GM19467 (cell line): ENCODE measurements around the gene INPP5B.
"Not testable (repeated sequence)": the region's sequence is repeated elsewhere in the genome, so short reads cannot be mapped to it uniquely, and the experiment has no call there.

Source experiments
- ATAC-seq: cut with Tn5 transposase; IDR thresholded peaks from one replicate; pipeline ENCODE4 v1.9.1; 2021; ENCODE audit warnings: mild to moderate bottlenecking, moderate library complexity; ENCODE audit not compliant: unreplicated experiment

The INPP5B gene

GRCh38 chr1:37946703-37947360, at the start of gene INPP5B:
Gene INPP5B (minus strand): TSS chr1:37947053. CDS start chr1:37946308, 745 bp downstream.
- ATAC-seq: peak; percentile 62

DNA sequence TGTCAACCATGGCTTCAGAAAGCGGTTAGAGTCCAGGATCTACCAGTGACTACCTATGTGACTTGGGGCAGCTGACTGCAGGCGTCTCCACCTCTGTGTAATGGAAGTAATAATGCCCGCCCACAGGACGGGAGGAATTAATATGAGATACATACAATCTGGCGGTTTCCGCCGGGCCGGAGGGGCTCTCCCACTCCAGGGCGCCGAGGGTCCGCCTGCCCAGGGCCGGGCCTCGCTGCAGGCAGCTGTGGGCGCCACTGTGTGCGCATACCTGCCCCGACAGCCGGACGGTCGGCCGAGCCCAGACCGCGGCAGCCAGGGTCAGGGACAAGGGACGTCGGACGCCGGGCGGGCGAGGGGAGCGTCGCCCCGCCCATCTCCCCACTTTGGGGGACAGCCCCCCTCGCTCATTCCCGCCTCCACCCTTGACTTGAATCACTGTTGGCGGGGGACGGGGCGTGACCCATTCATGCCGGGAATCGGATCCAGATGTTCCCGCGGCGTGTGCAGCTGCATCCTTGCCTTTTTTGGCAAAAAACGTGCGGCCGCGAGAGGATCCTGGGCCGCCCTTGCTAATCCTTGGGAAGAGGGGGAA, 49.0 kb upstream of the INPP5B start:
- ATAC-seq: no peak

DNA sequence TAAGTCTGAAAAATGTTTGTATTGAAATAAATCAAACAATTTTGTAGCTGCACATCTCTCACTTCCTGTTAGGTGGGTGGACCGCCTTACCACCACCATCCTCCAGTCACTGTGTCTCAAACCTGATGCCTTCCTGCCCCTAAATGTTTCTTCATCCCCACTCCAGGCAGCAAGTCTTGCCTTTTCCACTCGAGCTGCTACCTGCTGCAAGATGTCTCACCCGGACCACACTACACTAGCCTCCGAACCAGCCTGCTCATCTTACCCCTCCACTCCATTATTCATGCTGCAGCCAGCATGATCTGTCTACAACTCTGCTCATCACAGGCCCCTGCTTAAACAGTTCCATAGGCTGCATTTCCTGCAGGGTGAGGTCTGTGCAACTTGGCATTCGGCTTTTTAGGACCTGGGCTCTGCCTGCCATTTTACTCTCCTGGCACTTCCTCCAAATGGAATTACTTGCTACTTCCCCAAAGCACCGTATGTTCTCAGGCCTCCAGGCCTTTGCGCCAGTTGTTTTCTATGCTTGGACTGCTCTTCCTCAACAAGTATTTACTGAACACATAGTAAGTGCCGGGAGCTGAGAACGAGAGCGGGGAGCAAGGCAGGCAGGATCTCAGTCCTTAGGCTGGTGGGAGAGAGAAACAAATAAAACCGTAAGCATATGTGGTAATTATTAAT, 48.2 kb upstream of the INPP5B start:
- ATAC-seq: no peak

GRCh38 chr1:37989361-37989930, 42.6 kb upstream of the INPP5B start:
- peak; percentile 21 for ATAC-seq

DNA sequence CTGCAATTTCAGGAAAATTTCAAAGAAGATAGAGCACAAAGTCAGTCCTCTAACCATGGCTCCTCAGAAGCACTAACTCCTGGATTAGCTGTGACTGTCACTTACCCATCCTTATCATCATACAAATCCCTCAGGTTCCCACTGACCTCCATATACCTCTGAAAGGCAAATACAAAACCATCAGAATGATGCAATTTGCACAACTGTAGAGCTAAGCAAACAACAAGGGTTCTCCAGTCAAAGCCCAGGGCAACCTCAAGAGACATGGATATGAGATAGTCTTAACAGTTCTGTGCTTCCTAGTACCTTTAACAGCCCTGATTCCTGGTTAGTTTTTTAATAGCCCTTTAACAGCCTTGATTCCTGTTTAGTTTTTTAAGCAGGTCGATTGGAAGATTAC, 40.8 kb upstream of the INPP5B start:
- no peak for ATAC-seq

- ATAC-seq: no peak
These were observed 36.7 kb upstream of the INPP5B start for GRCh38 chr1:37983546-37983945.

GRCh38 chr1:37978541-37978940, 31.7 kb upstream of the INPP5B start:
- no peak for ATAC-seq

DNA sequence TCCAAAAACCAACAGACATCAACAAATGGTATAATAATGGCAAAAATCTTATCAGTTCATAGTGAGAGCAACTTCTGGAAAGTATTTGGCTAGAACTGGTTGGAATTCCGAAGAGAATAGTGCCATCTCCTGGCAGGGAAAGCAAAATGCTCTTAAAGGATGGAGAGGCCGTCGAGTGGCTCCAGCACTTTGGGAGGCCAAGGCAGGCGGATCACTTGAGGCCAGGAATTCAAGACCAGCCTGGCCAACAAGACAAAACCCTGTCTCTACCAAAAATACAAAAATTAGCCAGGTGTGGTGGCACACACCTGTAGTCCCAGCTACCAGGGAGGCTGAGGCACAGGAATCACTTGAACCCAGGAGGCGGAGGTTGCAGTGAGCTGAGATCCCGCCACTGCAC, 28.2 kb upstream of the INPP5B start:
- not testable (repeated sequence) for ATAC-seq

DNA sequence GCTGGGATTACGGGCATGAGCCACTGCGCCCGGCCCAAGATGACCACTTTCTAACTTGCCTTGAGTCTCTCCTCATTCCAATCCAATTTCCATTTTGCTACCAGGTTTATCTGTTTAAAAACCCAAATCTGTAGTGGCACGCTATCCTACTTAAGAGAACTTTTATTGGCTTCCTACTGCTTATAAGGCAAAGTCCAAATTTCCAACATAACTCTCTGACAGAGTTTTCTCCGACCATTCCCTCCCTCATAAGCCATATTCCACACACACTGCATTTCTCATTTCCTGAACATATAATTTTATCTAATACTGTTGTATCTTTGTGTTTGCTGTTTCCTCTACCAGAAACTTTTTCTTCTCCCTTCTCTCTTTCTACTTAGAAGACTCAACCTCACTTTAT, 27.7 kb upstream of the INPP5B start:
- no peak for ATAC-seq

DNA sequence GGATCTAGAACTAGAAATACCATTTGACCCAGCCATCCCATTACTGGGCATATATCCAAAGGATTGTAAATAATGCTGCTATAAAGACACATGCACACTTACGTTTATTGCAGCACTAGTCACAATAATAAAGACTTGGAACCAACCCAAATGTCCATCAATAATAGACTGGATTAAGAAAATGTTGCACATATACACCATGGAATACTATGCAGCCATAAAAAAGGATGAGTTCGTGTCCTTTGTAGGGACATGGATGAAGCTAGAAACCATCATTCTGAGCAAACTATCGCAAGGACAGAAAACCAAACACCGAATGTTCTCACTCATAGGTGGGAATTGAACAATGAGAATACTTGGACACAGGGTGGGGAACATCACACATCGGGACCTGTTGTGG, 26.8 kb upstream of the INPP5B start:
- not testable (repeated sequence) for ATAC-seq

DNA sequence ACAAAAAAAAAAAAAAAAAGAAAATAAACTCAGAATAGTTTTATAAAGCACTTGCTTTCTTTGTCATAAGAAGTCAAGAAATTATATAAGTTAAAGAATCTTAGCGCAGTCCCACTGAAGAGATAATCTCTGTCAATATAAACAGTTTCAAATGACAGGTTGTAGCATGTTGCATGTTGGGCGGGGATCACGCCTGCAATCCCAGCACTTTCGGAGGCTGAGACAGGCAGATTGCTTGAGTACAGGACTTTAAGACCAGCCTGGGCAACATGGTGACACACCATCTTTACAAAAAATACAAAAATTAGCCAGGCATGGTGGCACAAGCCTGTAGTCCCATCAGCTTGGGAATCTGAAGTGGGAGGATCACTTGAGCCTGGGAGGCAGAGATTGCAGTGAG, 18.4 kb upstream of the INPP5B start:
- no peak for ATAC-seq

- ATAC-seq: not testable (repeated sequence)
These were observed 17.3 kb upstream of the INPP5B start for GRCh38 chr1:37964106-37964505.

GRCh38 chr1:37958690-37959089, 11.8 kb upstream of the INPP5B start:
- no peak for ATAC-seq

DNA sequence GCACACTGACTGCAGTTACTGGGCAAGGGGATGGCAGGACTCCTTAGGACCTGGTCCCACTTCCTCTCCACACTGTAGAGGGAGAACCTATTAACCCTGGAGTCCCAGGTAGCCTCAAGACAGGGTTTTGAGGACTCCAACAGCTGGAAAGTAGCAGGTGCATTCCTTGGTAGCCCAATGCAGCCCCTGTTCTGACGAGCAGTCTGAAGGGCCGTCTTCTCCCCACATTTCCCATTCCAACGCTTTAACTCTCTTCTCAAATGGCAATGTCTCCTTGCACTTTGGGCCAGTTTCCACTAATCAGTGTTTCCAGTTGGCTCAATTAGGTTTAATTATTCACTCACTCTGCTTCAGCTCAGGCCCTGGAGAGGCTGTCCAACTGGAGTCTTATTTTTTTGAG, 8.8 kb upstream of the INPP5B start:
- ATAC-seq: no peak

DNA sequence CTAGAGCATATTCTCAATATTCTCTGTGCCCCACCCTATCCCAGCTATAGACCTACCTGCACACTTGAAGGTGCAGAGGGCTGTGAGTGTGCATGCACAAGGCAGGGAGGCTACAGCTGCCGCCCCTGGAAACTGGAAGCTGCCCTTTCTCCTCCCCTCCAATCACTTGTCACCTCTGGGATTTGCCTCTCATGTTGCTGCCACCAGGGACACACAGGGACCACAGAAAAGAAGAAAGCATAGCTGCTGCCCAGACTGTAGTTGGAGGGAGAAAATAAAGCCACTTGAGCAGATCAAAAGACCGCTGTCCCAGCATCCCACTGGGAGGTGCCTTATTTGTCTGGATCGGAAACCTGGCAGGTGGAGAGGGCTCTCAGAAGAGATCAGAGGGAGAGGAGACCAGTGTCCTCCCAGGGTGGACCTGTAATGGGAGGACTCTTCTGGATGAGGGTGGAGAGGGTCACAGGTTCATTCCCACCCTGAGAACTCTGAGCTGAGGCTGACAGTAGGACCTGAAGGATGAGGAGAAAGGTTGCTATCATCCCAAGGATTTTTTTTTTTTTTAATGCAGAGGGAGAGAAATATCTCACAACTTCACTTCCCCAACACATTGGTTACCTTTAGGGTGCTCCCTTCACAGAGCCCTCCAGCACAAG, 7.6 kb upstream of the INPP5B start:
- no peak for ATAC-seq

- ATAC-seq: no peak
These were observed 5.9 kb upstream of the INPP5B start for GRCh38 chr1:37952738-37953137.

DNA sequence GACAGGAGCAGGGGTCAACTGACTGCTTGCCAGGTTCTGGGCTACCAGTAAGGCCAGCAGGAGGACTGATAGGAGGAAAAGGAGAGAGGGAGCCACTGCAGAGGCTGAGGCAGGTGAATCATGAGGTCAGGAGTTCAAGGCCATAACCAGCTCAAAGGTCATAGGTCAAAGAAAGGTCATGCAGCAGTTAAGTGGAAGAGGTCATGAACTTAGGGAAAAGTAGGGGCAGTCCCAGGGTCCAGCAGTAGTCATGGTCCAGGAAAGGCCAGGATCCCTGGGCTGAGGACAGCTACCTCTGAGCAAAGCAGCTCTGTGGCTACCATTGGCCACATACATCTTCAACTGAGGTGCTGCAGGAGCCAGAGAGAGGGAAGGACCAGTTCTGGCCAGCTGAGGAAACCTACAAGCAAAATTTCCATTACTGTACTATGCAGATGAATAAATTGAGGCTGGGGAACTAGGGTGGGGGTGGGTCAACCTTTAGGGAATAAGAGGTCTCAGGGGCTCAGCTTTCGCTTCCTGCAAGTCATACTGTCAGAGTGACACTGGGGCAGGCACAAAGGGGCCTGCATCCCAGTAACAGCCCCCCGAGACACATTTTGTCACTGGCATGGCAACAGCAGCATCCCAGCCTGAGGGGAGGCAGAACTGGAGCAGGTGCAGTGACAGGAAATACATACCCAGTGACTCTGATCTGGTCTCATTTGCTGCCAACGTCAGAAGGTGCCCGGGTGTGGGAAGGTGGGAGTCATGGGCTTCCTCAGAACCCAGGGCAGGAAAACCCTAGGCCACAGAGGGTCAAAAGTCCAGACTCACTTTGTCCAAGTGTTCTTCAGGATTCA, 5.2 kb upstream of the INPP5B start:
- ATAC-seq: no peak

DNA sequence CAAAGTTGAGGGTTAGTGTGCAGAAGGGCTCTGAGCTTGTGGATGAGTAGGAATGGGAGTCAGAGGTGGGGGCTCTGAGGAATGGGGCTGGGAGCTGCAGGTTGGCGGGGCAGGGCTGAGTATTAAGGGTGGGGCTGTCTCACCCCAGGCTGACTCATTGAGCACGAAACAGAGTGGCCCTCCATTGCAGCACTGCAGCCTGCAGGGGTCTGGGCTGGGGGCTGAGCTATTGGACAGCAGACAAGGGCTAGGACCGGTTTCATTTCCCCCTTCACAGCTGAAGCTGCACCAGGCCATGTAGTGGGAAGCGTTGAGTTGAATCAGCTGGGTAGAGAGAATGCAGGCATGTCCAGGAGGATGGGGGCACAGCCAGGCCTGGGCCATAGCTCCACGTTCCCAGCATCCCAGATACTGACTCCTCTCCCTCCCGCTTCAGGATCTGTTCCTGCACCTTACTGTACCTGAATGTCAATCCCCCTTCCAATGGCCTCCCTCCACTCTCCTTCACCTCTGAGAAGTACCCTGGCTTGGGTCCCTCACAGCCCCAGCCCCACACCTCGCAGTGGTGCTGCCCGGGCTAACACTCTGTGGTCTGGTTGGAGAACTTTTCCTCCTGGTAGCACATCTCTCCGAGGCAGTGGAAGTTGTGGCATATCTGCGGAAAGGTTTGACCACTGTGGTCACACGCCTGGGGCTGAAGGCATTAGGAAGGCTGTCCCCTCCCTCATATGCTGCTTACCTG, 4.4 kb upstream of the INPP5B start:
- no peak for ATAC-seq

GRCh38 chr1:37949524-37950152, 2.8 kb upstream of the INPP5B start:
- no peak for ATAC-seq
